Spleen (tissue), 7 donors: ENCODE results near the gene SLC39A11.

Experiments used
- CTCF ChIP-seq, 11 experiments: fragments of 200-600 bp in 7 of 11; fragments of 450-650 bp in 4 of 11; sonication (generic) in 4 of 11; IDR thresholded peaks in 8 of 11; conservative IDR thresholded peaks in 3 of 11; 1 replicate in 7 of 11; 2 replicates in 4 of 11; pipeline versions ENCODE4 v1.4.0 to v1.8.0; 2016 to 2021; ENCODE audit warnings: antibody characterized with exemption in 11 of 11, inconsistent platforms in 4 of 11, mild to moderate bottlenecking in 1 of 11
- POLR2A ChIP-seq, 3 donors: fragments of 450-650 bp; IDR thresholded peaks; one replicate each; pipeline ENCODE4 v1.5.1; 2017; ENCODE audit warnings: antibody characterized with exemption in 3 of 3, mild to moderate bottlenecking in 1 of 3
- POLR2AphosphoS5 ChIP-seq, 3 donors: sonication (generic); formaldehyde crosslinking; IDR thresholded peaks; one replicate each; pipeline ENCODE4 v1.5.1; 2017; ENCODE audit warnings: antibody characterized with exemption in 3 of 3
- donor health status: DM: no; HTN: no; CAD: no; lungs with moderate emphysema.
- donor health status: DM: no; HTN: no; CAD: no.
- donor health status: DM: no; HTN: no; CAD: no.

DNA sequence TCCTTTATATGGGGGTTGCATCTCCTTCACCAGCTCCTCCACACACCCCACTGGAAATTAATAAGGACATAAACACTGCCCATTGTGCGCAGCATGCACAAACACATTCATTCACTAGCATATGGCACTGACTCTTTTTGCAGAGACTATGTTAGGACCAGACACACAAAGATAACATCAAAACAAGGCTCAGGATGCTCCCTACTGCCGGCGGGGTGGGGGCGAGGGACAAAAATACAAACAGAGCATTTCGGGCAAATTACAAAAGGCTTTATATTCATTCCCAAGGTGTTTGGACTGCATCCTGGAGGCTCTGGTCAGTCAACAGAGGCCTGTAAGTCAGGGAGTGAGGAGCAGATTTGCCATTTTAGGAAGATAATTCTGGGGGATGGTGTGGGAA is 299.7 kb downstream of the SLC39A11 start:
- TF ChIP-seq POLR2A (IDR thresholded peaks at IDR 0.05) (no peak), CTCF (IDR thresholded peaks at IDR 0.05 in 8 of 11, conservative IDR thresholded peaks at IDR 0.05 in 3 of 11) (no peak), POLR2AphosphoS5 (IDR thresholded peaks at IDR 0.05) (no peak)
